ENCODE measurements around the gene MAP3K20. TPM values are rescaled to one million over a fixed set of nuclear protein-coding genes. Genes with fewer than 3 reads are reported as not detected.

MAP3K20 gene
- polyA plus RNA-seq, 1 experiment = 74.6 TPM

GRCh38 chr2:173087793-173088496 lies 12.3 kb downstream of the MAP3K20 start:
- Histone ChIP-seq H3K9me3 (ENCODE audit: control insufficient read depth, insufficient read depth, low read length) (no peaks in the 10 kb centered on the region), H3K4me3 (ENCODE audit: low read depth, low read length) (no peak overlapping the region), H3K27ac (ENCODE audit: low read depth, low read length) (no peak overlapping the region), H3K27me3 (ENCODE audit: control insufficient read depth, insufficient read depth, low read length) (no peaks in the 10 kb centered on the region)
- ChIA-PET CTCF (no interaction called here), POLR2A (interaction anchor here (0.9 kb wide), 1 partner anchor 8 kb away, joined by 5 read pairs; no protein-coding TSS in a partner anchor)
- DNase-seq (ENCODE audit: low read depth, low spot score) = no peak
- no peak for TF ChIP-seq CTCF (IDR thresholded peaks at IDR 0.05; ENCODE audit: low read depth, low read length)

- POLR2A ChIA-PET = interaction anchor here (1.0 to 2.1 kb wide), 3 partner anchors 10 to 62 kb away, joined by 3 to 17 read pairs (median 6); no protein-coding TSS in a partner anchor
- CTCF ChIA-PET = interaction anchor here (1.1 to 3.2 kb wide), 3 partner anchors 11 to 120 kb away, joined by 5 to 24 read pairs (median 20); no protein-coding TSS in a partner anchor
- peak overlapping the region; percentile 40 for H3K4me3 ChIP-seq (ENCODE audit: low read depth, low read length)
- H3K27ac ChIP-seq (ENCODE audit: low read depth, low read length) = peak overlapping the region; percentile 54
- no peaks in the 10 kb centered on the region for H3K9me3 ChIP-seq (ENCODE audit: control insufficient read depth, insufficient read depth, low read length)
- DNase-seq (ENCODE audit: low read depth, low spot score) = no peak
- TF ChIP-seq CTCF (IDR thresholded peaks at IDR 0.05; ENCODE audit: low read depth, low read length) = no peak
- no peaks in the 10 kb centered on the region for H3K27me3 ChIP-seq (ENCODE audit: control insufficient read depth, insufficient read depth, low read length)
Measured at GRCh38 chr2:173090276-173090877, 14.7 kb downstream of the MAP3K20 start.

- no peaks in the 10 kb centered on the region for H3K27me3 ChIP-seq (ENCODE audit: control insufficient read depth, insufficient read depth, low read length)
Measured at GRCh38 chr2:173090973-173091660, 15.5 kb downstream of the MAP3K20 start.

GRCh38 chr2:173091910-173092309 lies 16.3 kb downstream of the MAP3K20 start:
- ChIA-PET CTCF (interaction anchor here (1.1 to 3.2 kb wide), 6 partner anchors 22 to 119 kb away, joined by 3 to 24 read pairs (median 4); no protein-coding TSS in a partner anchor), POLR2A (interaction anchor here (1.2 kb wide), 1 partner anchor 12 kb away, joined by 4 read pairs; no protein-coding TSS in a partner anchor)
- H3K9me3 ChIP-seq (ENCODE audit: control insufficient read depth, insufficient read depth, low read length) = no peaks in the 10 kb centered on the region
- H3K27me3 ChIP-seq (ENCODE audit: control insufficient read depth, insufficient read depth, low read length) = no peaks in the 10 kb centered on the region
- H3K4me3 ChIP-seq (ENCODE audit: low read depth, low read length) = no peak overlapping the region
- no peak for TF ChIP-seq CTCF (IDR thresholded peaks at IDR 0.05; ENCODE audit: low read depth, low read length)
- no peak for DNase-seq (ENCODE audit: low read depth, low spot score)
- H3K27ac ChIP-seq (ENCODE audit: low read depth, low read length) = no peak overlapping the region

More at GRCh38 chr2:173090973-173091660, 15.5 kb downstream of the MAP3K20 start:
- DNase-seq (ENCODE audit: low read depth, low spot score) = no peak
- Histone ChIP-seq H3K4me3 (ENCODE audit: low read depth, low read length) (peak overlapping the region; percentile 40), H3K9me3 (ENCODE audit: control insufficient read depth, insufficient read depth, low read length) (no peaks in the 10 kb centered on the region), H3K27ac (ENCODE audit: low read depth, low read length) (peak overlapping the region; percentile 25)
- CTCF ChIA-PET = interaction anchor here (1.1 to 3.2 kb wide), 7 partner anchors 10 to 120 kb away, joined by 3 to 24 read pairs (median 4); no protein-coding TSS in a partner anchor
- TF ChIP-seq CTCF (IDR thresholded peaks at IDR 0.05; ENCODE audit: low read depth, low read length) = peak; percentile 48
- POLR2A ChIA-PET = interaction anchor here (0.5 to 2.1 kb wide), 5 partner anchors 11 to 62 kb away, joined by 3 to 17 read pairs (median 4); no protein-coding TSS in a partner anchor

Measured in AG04450 (cell line).